Measurements from ENCODE around the gene LRP5. TPM values are rescaled to one million over a fixed set of nuclear protein-coding genes. Genes with fewer than 3 reads are reported as not detected.

Gene LRP5
- total and polyA plus RNA-seq, 10 donors: 3.9 to 21.8 (median 14.1) TPM

DNA sequence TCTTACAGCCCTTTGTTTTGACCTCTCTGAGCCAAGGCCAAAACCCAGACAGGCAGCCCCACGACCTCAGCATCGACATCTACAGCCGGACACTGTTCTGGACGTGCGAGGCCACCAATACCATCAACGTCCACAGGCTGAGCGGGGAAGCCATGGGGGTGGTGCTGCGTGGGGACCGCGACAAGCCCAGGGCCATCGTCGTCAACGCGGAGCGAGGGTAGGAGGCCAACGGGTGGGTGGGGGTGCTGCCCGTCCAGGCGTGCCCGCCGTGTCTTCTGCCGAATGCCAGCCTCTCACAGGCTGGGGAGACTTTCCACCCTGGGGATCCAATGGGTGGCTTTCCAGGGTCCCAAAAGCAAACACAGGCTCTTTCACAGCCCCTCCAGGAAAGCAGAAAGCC is 111.1 kb downstream of the LRP5 start:
- DNase-seq: no peak
- Histone ChIP-seq H3K4me3 (no peak overlapping the region), H3K27ac (no peak overlapping the region), H3K4me1 (no peaks in the 10 kb centered on the region), H3K36me3 (peaks cover 0 to 38% (median 0%) of the 10 kb centered on the region in 6 donors), H3K27me3 (replicated peaks in 1 of 7) (no peaks in the 10 kb centered on the region), H3K9me3 (peaks cover 0 to 4% (median 0%) of the 10 kb centered on the region in 8 donors)
- intact Hi-C loops (cut with DNase I; ENCODE audit: low total_unique reads): no loop called here
- 94 to 98% (median 96%) methylated on average over 19 to 21 of the region's 21 CpGs for WGBS, 5 donors
- TF ChIP-seq POLR2AphosphoS5 (IDR thresholded peaks at IDR 0.05) (no peak), POLR2A (IDR thresholded peaks at IDR 0.05) (no peak)
- TF ChIP-seq, protein P1, sequence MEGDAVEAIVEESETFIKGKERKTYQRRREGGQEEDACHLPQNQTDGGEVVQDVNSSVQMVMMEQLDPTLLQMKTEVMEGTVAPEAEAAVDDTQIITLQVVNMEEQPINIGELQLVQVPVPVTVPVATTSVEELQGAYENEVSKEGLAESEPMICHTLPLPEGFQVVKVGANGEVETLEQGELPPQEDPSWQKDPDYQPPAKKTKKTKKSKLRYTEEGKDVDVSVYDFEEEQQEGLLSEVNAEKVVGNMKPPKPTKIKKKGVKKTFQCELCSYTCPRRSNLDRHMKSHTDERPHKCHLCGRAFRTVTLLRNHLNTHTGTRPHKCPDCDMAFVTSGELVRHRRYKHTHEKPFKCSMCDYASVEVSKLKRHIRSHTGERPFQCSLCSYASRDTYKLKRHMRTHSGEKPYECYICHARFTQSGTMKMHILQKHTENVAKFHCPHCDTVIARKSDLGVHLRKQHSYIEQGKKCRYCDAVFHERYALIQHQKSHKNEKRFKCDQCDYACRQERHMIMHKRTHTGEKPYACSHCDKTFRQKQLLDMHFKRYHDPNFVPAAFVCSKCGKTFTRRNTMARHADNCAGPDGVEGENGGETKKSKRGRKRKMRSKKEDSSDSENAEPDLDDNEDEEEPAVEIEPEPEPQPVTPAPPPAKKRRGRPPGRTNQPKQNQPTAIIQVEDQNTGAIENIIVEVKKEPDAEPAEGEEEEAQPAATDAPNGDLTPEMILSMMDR (IDR thresholded peaks at IDR 0.05 in 8 of 11, conservative IDR thresholded peaks at IDR 0.05 in 3 of 11): no peak

DNA sequence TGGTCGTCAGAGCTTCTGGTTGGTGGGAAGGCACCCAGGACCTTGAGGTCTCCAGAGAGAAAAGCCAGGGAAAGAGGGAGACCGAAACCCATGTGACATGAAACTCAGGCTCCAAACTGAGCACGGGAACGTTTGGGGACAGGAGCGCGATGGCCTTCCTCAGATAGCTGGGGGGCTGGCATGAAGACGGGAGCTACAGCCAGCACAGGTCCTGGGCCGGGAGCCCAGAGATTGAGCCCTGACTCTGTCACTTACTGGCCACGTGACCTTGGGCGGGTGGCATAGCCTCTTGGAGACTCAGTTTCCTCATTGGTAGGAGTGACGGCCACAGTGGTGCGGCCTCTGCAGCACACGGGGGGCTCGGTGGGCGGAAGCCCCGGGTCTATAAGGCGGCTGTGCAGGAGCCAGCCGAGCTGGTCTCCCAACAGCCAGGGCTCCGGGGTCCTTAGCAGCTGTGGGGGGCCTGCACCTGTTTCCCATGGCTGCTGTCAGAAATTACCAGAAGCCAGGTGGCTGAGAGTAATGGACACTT is 111.8 kb downstream of the LRP5 start:
- H3K4me3 ChIP-seq: no peak overlapping the region
- no peak overlapping the region for H3K27ac ChIP-seq
- TF ChIP-seq, protein P1 (IDR thresholded peaks at IDR 0.05 in 8 of 11, conservative IDR thresholded peaks at IDR 0.05 in 3 of 11): no peak
- TF ChIP-seq POLR2A (IDR thresholded peaks at IDR 0.05) (no peak), POLR2AphosphoS5 (IDR thresholded peaks at IDR 0.05) (no peak)
- peaks cover 0 to 11% (median 4%) of the 10 kb centered on the region in 8 donors for H3K9me3 ChIP-seq
- H3K4me1 ChIP-seq: no peaks in the 10 kb centered on the region
- intact Hi-C loops (cut with DNase I; ENCODE audit: low total_unique reads): no loop called here
- peaks cover 0 to 42% (median under 1%) of the 10 kb centered on the region in 6 donors for H3K36me3 ChIP-seq
- WGBS, 5 donors: 88 to 93% (median 92%) methylated on average over 14 to 19 of the region's 19 CpGs
- H3K27me3 ChIP-seq (replicated peaks in 1 of 7): no peaks in the 10 kb centered on the region
- DNase-seq: no peak

DNA sequence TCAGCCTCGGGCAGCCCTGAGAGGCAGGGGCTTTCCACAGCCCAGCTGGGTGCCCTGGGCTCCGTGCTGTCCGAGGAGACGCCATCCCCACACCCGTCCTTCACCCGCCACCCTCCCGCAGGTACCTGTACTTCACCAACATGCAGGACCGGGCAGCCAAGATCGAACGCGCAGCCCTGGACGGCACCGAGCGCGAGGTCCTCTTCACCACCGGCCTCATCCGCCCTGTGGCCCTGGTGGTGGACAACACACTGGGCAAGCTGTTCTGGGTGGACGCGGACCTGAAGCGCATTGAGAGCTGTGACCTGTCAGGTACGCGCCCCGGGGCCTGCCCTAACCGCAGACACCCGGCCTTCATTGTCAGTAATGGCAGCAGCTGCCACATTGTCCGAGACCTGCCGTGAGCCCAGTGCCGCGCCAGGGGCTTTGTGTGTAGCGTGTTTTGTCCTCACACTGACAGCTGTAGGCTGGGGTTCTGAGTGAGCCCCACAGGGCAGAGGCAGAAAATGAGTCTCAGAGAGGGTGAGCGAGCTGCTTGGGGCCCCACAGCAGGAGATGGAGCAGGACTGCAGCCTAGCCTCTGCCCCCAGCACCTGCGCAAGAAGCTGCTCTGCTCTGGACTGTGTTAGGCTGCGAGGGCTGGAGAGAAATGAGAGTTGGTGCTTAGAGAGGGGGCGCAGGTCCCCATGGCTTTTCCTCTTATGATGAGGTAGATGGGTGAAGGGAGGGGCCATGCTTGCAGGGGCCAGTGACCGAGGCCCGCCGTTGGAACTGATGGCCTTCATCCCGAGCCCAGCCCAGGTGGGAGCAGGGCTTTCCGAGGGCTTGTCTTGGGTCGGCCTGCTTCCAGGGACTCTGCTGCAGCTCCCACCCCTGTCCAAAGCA is 112.8 kb downstream of the LRP5 start:
- Histone ChIP-seq H3K9me3 (peaks cover 4 to 21% (median 14%) of the 10 kb centered on the region in 8 donors), H3K27ac (no peak overlapping the region), H3K4me3 (no peak overlapping the region), H3K27me3 (replicated peaks in 1 of 7) (no peaks in the 10 kb centered on the region), H3K4me1 (no peaks in the 10 kb centered on the region), H3K36me3 (peaks cover 0 to 53% (median 7%) of the 10 kb centered on the region in 6 donors)
- intact Hi-C loops (cut with DNase I; ENCODE audit: low total_unique reads): no loop called here
- no peak for DNase-seq
- no peak for TF ChIP-seq POLR2AphosphoS5 (IDR thresholded peaks at IDR 0.05)
- TF ChIP-seq, protein P1 (IDR thresholded peaks at IDR 0.05 in 8 of 11, conservative IDR thresholded peaks at IDR 0.05 in 3 of 11): no peak
- no peak for TF ChIP-seq POLR2A (IDR thresholded peaks at IDR 0.05)
- WGBS, 5 donors: 92 to 97% (median 94%) methylated on average over 34 to 40 of the region's 40 CpGs

DNA sequence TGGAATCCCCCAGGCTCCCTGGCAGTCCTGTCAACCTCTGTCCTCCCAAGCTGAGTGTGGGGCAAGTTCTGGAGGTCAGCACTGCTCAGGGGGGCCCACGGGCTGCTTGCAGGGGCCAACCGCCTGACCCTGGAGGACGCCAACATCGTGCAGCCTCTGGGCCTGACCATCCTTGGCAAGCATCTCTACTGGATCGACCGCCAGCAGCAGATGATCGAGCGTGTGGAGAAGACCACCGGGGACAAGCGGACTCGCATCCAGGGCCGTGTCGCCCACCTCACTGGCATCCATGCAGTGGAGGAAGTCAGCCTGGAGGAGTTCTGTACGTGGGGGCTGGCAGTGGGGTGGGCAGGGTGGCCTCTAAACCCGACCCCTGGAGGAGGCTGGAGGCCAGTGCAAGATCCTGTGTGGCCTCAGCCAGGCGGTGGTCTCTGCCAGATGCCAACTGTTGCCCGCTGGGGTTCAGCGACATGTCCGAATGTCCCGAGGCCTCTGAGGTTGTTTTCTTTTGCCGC is 113.5 kb downstream of the LRP5 start:
- Histone ChIP-seq H3K36me3 (peaks cover 0 to 56% (median 7%) of the 10 kb centered on the region in 6 donors), H3K27me3 (replicated peaks in 1 of 7) (no peaks in the 10 kb centered on the region), H3K4me3 (no peak overlapping the region), H3K9me3 (peaks cover 4 to 27% (median 18%) of the 10 kb centered on the region in 8 donors), H3K27ac (no peak overlapping the region), H3K4me1 (no peaks in the 10 kb centered on the region)
- no peak for DNase-seq
- intact Hi-C loops (cut with DNase I; ENCODE audit: low total_unique reads): no loop called here
- WGBS, 5 donors: 92 to 97% (median 93%) methylated on average over 15 to 21 of the region's 21 CpGs
- TF ChIP-seq POLR2AphosphoS5 (IDR thresholded peaks at IDR 0.05): no peak
- TF ChIP-seq, protein P1 (IDR thresholded peaks at IDR 0.05 in 8 of 11, conservative IDR thresholded peaks at IDR 0.05 in 3 of 11): no peak
